ENCODE results near the gene SRGN.

SRGN gene

DNA sequence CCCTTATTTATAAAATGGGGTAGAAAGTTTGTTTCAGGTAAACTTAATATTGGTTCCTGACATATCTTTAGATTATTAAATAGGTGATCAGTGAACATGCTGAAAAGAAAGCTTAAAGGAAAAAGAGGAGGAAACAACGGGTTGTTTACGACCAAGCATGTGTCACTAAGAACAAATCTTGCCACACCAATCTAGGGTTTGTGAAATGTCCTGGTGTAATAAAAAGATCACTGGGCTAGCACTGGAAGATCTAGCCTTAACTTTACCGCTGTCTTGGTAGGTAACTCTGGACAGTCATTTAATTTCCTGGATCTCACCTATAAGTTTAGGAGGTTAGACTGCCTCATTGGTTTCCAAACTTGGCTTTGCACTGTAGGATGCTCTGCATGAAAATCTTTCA is 55.1 kb downstream of the SRGN start:
- DNase-seq: no peak

DNA sequence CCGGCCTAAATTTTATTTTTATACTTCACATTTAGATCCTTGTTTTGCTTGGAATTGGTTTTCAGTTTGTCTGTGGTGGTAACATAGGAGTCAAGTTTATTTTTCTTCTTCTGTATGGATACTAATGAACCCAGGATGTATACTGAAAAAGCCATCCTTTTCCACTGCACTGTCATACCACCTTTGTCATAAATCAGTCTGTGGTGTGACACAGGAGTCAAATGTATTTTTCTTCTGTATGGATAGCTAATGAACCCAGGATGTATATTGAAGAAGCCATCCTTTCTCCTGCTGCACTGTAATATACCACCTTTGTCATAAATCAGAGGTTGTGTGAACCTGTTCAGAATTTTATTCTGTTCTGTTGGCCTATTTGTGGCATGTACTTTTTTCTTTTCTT is 57.4 kb downstream of the SRGN start:
- no peak for DNase-seq

DNA sequence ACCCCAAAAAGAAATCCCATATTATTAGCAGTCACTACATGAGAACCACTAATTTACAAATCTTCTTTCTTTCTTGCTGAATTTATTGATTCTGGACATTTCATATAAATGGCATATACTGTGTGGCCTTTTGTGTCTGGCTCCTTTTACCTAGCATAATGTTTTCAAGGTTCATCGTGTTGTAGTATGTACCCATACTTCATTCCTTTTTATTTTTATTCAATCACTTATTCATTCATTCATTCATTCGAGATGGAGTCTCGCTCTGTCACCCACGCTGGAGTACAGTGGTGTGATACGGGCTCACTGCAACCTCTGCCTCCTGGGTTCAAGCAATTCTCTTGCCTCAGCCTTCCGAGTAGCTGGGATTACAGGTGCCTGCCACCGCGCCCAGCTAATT is 58.0 kb downstream of the SRGN start:
- DNase-seq: no peak

DNA sequence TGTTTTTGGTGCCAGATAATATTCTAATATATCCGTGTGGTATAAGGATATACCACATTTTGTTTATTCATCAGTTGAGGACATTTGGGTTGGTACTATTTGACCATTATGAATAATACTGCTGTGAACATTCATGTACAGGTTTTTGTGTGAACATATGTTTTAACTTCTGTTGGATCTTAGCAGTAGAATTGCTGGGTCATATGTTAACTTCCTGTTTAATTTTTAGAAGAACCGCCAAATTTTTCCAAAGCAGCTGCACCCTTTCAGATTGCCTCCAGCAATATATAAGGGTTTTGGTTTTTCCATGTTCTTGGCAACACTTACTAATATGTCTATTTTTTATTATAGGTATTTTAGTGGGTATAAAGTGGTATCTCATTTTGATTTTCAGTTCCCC is 58.9 kb downstream of the SRGN start:
- DNase-seq: no peak

DNA sequence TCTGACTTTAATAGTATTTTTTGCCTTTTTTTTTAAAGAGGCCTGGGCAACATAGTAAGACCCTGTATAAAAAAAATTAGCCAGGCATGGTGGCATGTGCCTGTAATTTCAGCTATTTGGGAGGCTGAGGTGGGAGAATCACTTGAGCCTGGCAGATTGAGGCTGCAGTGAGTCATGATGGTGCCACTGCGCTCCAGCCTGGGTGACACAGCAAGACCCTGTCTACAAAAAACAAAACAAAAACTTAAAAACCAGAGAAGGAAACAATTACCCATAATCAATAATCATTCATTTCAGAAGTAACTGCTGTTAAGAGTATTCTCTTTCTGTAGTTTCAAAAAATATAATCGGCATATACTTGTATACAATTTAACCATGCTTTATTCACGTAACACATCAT is 64.1 kb downstream of the SRGN start:
- DNase-seq: no peak

DNA sequence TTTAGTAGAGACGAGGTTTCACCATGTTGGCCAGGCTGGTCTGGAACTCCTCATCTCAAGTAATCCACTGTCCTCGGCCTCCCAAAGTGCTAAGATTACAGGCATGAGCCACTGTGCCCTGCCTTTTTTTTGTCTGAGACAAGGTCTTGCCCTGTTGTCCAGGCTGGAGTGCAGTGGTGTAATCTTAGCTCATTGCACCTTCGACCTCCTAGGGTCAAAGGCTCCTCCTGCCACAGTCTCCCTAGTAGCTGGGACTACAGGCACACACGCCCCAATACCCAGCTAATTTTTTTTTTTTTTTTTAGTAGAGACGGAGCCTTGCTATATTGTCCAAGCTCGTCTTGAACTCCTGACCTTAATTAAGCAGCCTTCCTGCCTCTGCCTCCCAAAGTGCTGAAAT is 65.3 kb downstream of the SRGN start:
- DNase-seq: no peak

Data from activated naive CD4-positive, alpha-beta T cell (primary cell).